Activated CD4-positive, alpha-beta T cell treated with anti-CD3 and anti-CD28 coated beads, Interleukin-2, amount 50 U/mL, for 4 hours (primary cell): Measurements from ENCODE around the gene GDAP1L1.
A peak's percentile ranks its signal among the peaks of the same experiment; 100 is the strongest.

Experiments used
- DNase-seq, 2 experiments: peaks; one replicate each; pipeline ENCODE4 v3.0.0-alpha.2; 2020

Gene GDAP1L1

GRCh38 chr20:44247131-44247571, at the start of gene GDAP1L1:
TSS of gene GDAP1L1 (plus strand) at chr20:44247308. CDS start at chr20:44247335, 27 bp downstream.
- DNase-seq: no peak

- no peak for DNase-seq
These were observed 48.2 kb upstream of the GDAP1L1 start for GRCh38 chr20:44198872-44199271.

- no peak for DNase-seq
These were observed 47.2 kb upstream of the GDAP1L1 start for GRCh38 chr20:44199877-44200276.

- DNase-seq: no peak
These were observed 46.7 kb upstream of the GDAP1L1 start for GRCh38 chr20:44200371-44200770.

GRCh38 chr20:44200983-44201382, 46.1 kb upstream of the GDAP1L1 start:
- no peak for DNase-seq

GRCh38 chr20:44203161-44203560, 43.9 kb upstream of the GDAP1L1 start:
- DNase-seq: no peak

- no peak for DNase-seq
These were observed 42.8 kb upstream of the GDAP1L1 start for GRCh38 chr20:44204156-44204831.

- no peak for DNase-seq
These were observed 42.3 kb upstream of the GDAP1L1 start for GRCh38 chr20:44204832-44205215.

- DNase-seq: no peak
These were observed 41.0 kb upstream of the GDAP1L1 start for GRCh38 chr20:44206132-44206531.

- no peak for DNase-seq
These were observed 39.9 kb upstream of the GDAP1L1 start for GRCh38 chr20:44207126-44207723.

- DNase-seq: no peak
These were observed 38.9 kb upstream of the GDAP1L1 start for GRCh38 chr20:44208165-44208564.

GRCh38 chr20:44208770-44209169, 38.3 kb upstream of the GDAP1L1 start:
- DNase-seq: no peak

- no peak for DNase-seq
These were observed 37.3 kb upstream of the GDAP1L1 start for GRCh38 chr20:44209686-44210405.

- DNase-seq: peak; percentile 97 to 98
These were observed 36.5 kb upstream of the GDAP1L1 start, which contains the start of gene OSER1 for GRCh38 chr20:44210406-44211176. TSS of gene OSER1 (minus strand) at chr20:44210771. CDS start at chr20:44206957, 3,814 bp downstream.

- DNase-seq: no peak
These were observed 35.7 kb upstream of the GDAP1L1 start for GRCh38 chr20:44211177-44212039.

GRCh38 chr20:44212792-44213191, 34.3 kb upstream of the GDAP1L1 start:
- DNase-seq: no peak

GRCh38 chr20:44215125-44215524, 32.0 kb upstream of the GDAP1L1 start:
- peak; percentile 75 for DNase-seq

GRCh38 chr20:44217342-44218092, 29.6 kb upstream of the GDAP1L1 start:
- DNase-seq: peak; percentile 50 to 55

GRCh38 chr20:44218446-44218845, 28.7 kb upstream of the GDAP1L1 start:
- peak; percentile 21 to 35 for DNase-seq

- DNase-seq: no peak
These were observed 27.9 kb upstream of the GDAP1L1 start for GRCh38 chr20:44219170-44219730.

GRCh38 chr20:44219791-44220190, 27.3 kb upstream of the GDAP1L1 start:
- no peak for DNase-seq
